OCI-LY7 (cell line): ENCODE measurements around the gene CNDP1. TPM values are rescaled to one million over a fixed set of nuclear protein-coding genes. Genes with fewer than 3 reads are reported as not detected.

ENCODE experiments used
- BruUV-seq: library from RNA; stranded (reverse); fragments of 400-500 nt; replicated peaks from 2 replicates; lab custom pipeline; 2021; lab: Mats Ljungman, UMichigan
- CTCF ChIA-PET: fragments of 300-600 bp; sonication (Branson Sonifier 250); formaldehyde crosslinking; loops from one replicate; lab custom pipeline; 2022; ENCODE audit warnings: antibody characterized with exemption; ENCODE audit not compliant: unreplicated experiment; lab: Charles Lee
- POLR2A ChIA-PET: fragments of 300-600 bp; sonication (Branson Sonifier 250); formaldehyde crosslinking; loops from one replicate; lab custom pipeline; 2022; ENCODE audit warnings: antibody characterized with exemption; lab: Charles Lee
- DNase-seq: peaks from one replicate; pipeline ENCODE4 v3.0.0-alpha.2; 2015; ENCODE audit warnings: low spot score
- H2AFZ ChIP-seq: fragments of 200-600 bp; sonication (generic), shearing (Covaris generic); 2 replicates; pipeline ENCODE4 v1.6.1; 2014; ENCODE audit warnings: mild to moderate bottlenecking, antibody characterized with exemption, low read length, moderate library complexity
- H3K27ac ChIP-seq: fragments of 200-600 bp; sonication (generic); 2 replicates; pipeline ENCODE4 v1.5.1; 2014; ENCODE audit warnings: mixed run types, low read depth, mild to moderate bottlenecking, moderate library complexity, low read length, inconsistent platforms; ENCODE audit not compliant: poor library complexity, severe bottlenecking
- H3K36me3 ChIP-seq: fragments of 200-600 bp; sonication (generic); 2 replicates; pipeline ENCODE4 v1.6.1; 2014; ENCODE audit warnings: mild to moderate bottlenecking, antibody characterized with exemption, low read length, moderate library complexity, mixed read lengths; ENCODE audit not compliant: insufficient read depth
- H3K4me1 ChIP-seq: fragments of 200-600 bp; sonication (generic); 2 replicates; pipeline ENCODE4 v1.5.1; 2014; ENCODE audit warnings: mild to moderate bottlenecking, low read length; ENCODE audit not compliant: insufficient read depth, poor library complexity, severe bottlenecking
- H3K4me2 ChIP-seq: fragments of 200-600 bp; sonication (generic); 2 replicates; pipeline ENCODE4 v1.6.1; 2014; ENCODE audit warnings: mild to moderate bottlenecking, low read length
- H3K4me3 ChIP-seq: fragments of 200-600 bp; sonication (generic); 2 replicates; pipeline ENCODE4 v1.5.1; 2014; ENCODE audit warnings: mild to moderate bottlenecking, low read depth, low read length; ENCODE audit not compliant: poor library complexity, severe bottlenecking
- H3K79me2 ChIP-seq: fragments of 200-600 bp; sonication (generic); 2 replicates; pipeline ENCODE4 v1.6.1; 2016; ENCODE audit warnings: low read depth, mild to moderate bottlenecking, low read length, moderate library complexity, mixed read lengths; ENCODE audit not compliant: insufficient read depth
- H3K9me2 ChIP-seq: fragments of 200-600 bp; sonication (generic); 2 replicates; pipeline ENCODE4 v1.6.1; 2016; ENCODE audit warnings: mild to moderate bottlenecking, low read length, mixed read lengths; ENCODE audit not compliant: insufficient read depth
- H3K9me3 ChIP-seq: fragments of 200-600 bp; sonication (generic); 2 replicates; pipeline ENCODE4 v1.6.1; 2014; ENCODE audit warnings: mild to moderate bottlenecking, mixed run types, low read length, mixed read lengths
- H4K20me1 ChIP-seq: fragments of 200-600 bp; sonication (generic); 2 replicates; pipeline ENCODE4 v1.6.1; 2014; ENCODE audit warnings: mild to moderate bottlenecking, antibody characterized with exemption, low read length, moderate library complexity, mixed read lengths; ENCODE audit not compliant: insufficient read depth
- EZH2phosphoT487 ChIP-seq: fragments of 200-600 bp; sonication (generic); IDR thresholded peaks from 2 replicates; pipeline ENCODE4 v1.6.1; 2018; ENCODE audit warnings: low read depth, borderline replicate concordance, mild to moderate bottlenecking, mixed run types, antibody characterized with exemption, low read length, moderate library complexity, mixed read lengths
- intact Hi-C: fragments of 100-400 bp; cut with micrococcal nuclease; formaldehyde crosslinking; loops from one replicate; pipeline ENCODE4 v1.10.0; 2022; ENCODE audit not compliant: unreplicated experiment
- total RNA-seq, 2 experiments: library from RNA; depleted of rRNA in 1 of 2; stranded (reverse); fragments of >200 nt in 1 of 2; shearing (Covaris generic) in 1 of 2; gene quantifications; 2 replicates each; pipeline ENCODE4 v1.2.3, GENCODE V29; 2014 to 2022
- TF ChIP-seq, protein P1 (sequence below): fragments of 200-600 bp; sonication (generic); conservative IDR thresholded peaks from 2 replicates; pipeline ENCODE4 v1.5.1; 2014; ENCODE audit warnings: mild to moderate bottlenecking, antibody characterized with exemption, low read length, moderate library complexity, mixed read lengths

CNDP1 gene
- total RNA-seq, 2 experiments from 2014 or later = not detected

DNA sequence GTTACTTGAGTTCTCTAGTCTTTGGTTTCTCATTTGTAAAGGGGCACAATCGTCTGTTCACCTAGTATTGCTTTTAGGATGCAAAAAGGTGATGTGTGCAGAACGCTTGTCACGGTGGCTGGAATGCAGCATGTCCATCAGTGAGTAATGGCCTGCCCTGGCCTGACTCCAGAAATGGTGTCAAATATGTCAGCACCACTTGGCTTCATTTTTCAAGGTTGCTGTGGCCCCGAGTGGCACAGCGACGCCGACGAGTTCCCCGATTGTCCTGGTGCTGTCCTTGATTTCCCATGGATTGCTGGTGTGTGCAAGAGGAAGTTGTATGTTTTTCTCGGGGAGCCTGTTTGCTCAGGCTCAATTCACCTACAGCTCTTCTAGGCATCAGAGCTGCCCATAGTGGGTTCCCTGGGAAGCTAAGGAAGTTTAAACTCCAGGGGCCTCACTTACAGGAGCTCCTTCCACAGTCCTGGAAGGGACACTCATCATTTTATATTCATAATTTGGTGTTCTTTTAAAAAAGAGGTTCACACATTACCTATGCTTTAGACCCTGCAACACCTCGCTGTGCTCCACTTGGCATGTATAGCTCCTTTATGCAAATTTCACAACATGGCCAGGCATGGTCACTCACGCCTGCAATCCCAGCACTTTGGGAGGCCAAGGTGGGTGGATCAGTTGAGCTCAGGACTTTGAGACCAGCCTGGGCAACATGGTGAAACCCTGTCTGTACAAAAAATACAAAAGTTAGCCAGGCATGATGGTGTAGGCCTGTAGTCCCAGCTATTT, 37.8 kb downstream of the CNDP1 start:
- TF ChIP-seq, protein P1, sequence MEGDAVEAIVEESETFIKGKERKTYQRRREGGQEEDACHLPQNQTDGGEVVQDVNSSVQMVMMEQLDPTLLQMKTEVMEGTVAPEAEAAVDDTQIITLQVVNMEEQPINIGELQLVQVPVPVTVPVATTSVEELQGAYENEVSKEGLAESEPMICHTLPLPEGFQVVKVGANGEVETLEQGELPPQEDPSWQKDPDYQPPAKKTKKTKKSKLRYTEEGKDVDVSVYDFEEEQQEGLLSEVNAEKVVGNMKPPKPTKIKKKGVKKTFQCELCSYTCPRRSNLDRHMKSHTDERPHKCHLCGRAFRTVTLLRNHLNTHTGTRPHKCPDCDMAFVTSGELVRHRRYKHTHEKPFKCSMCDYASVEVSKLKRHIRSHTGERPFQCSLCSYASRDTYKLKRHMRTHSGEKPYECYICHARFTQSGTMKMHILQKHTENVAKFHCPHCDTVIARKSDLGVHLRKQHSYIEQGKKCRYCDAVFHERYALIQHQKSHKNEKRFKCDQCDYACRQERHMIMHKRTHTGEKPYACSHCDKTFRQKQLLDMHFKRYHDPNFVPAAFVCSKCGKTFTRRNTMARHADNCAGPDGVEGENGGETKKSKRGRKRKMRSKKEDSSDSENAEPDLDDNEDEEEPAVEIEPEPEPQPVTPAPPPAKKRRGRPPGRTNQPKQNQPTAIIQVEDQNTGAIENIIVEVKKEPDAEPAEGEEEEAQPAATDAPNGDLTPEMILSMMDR = no peak
- no peak for TF ChIP-seq EZH2phosphoT487
- H3K9me3 ChIP-seq = no peaks in the 10 kb centered on the region
- no peaks in the 10 kb centered on the region for H3K4me1 ChIP-seq
- no peak for DNase-seq
- no peaks in the 10 kb centered on the region for H3K9me2 ChIP-seq
- POLR2A ChIA-PET = no interaction called here
- BruUV-seq = no TSS peak
- H3K79me2 ChIP-seq = no peaks in the 10 kb centered on the region
- H2AFZ ChIP-seq = no peak overlapping the region
- no peaks in the 10 kb centered on the region for H3K36me3 ChIP-seq
- no peaks in the 10 kb centered on the region for H4K20me1 ChIP-seq
- intact Hi-C loops = no loop called here
- no peak overlapping the region for H3K4me2 ChIP-seq
- no peak overlapping the region for H3K4me3 ChIP-seq
- H3K27ac ChIP-seq = no peak overlapping the region
- CTCF ChIA-PET = no interaction called here

DNA sequence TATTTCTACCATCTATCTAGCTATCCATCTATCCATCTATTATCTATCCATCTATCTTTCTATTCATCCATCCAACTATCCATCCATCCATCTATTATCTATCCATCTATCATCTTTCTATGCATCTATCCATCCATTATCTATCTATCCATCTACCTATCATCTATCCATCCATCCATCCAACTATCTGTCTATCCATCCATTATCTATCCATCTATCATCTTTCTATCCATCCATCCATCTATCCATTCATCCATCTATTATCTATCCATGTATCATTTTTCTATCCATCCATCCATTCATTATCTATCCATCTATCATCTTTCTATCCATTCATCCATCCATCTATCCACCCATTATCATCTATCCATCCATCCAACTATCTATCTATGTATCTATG, 38.8 kb downstream of the CNDP1 start:
- Histone ChIP-seq H3K4me3 (no peak overlapping the region), H2AFZ (no peak overlapping the region), H3K79me2 (no peaks in the 10 kb centered on the region), H3K9me3 (no peaks in the 10 kb centered on the region), H4K20me1 (no peaks in the 10 kb centered on the region), H3K36me3 (no peaks in the 10 kb centered on the region), H3K9me2 (no peaks in the 10 kb centered on the region), H3K27ac (no peak overlapping the region), H3K4me2 (no peak overlapping the region), H3K4me1 (no peaks in the 10 kb centered on the region)
- no peak for DNase-seq
- ChIA-PET POLR2A (no interaction called here), CTCF (no interaction called here)
- TF ChIP-seq, protein P1 = no peak
- TF ChIP-seq EZH2phosphoT487 = no peak
- no TSS peak for BruUV-seq
- intact Hi-C loops = no loop called here

DNA sequence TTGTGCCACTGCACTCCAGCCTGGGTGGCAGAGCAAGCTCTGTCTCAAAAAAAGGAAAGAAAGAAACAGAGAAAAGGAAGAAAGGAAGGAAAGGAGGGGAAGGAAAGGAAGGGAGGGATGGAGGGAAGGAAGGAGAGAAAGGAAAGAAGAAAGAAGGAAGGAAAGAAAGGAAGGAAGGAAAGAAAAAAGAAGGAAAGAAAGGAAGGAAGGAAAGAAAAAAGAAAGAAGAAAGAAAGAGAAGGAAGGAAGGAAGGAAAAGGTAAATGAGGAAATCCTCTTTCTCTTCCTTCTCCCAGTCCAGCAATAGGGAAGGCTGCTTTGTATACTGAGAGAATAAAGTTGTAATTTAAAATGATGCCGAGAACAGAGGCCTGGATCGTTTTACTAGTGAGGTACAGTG, 40.6 kb downstream of the CNDP1 start:
- H3K79me2 ChIP-seq = no peaks in the 10 kb centered on the region
- BruUV-seq = no TSS peak
- DNase-seq = no peak
- no peaks in the 10 kb centered on the region for H3K4me1 ChIP-seq
- H3K4me3 ChIP-seq = no peak overlapping the region
- H4K20me1 ChIP-seq = no peaks in the 10 kb centered on the region
- ChIA-PET CTCF (no interaction called here), POLR2A (interaction anchor here (0.7 kb wide), 1 partner anchor 301 kb away, joined by 4 read pairs; no protein-coding TSS in a partner anchor)
- H3K9me2 ChIP-seq = no peaks in the 10 kb centered on the region
- no peak overlapping the region for H3K4me2 ChIP-seq
- TF ChIP-seq EZH2phosphoT487 = no peak
- TF ChIP-seq, protein P1 = no peak
- H2AFZ ChIP-seq = no peak overlapping the region
- no peak overlapping the region for H3K27ac ChIP-seq
- no peaks in the 10 kb centered on the region for H3K9me3 ChIP-seq
- intact Hi-C loops = no loop called here
- no peaks in the 10 kb centered on the region for H3K36me3 ChIP-seq
